Activated CD4-positive, alpha-beta T cell treated with anti-CD3 and anti-CD28 coated beads for 36 hours (primary cell): ENCODE measurements around the gene WDR90. TPM values are rescaled to one million over a fixed set of nuclear protein-coding genes. Genes with fewer than 3 reads are reported as not detected.

Source experiments
- ATAC-seq: fragments of 200-7000 bp; cut with Tn5 transposase; one replicate; pipeline ENCODE4 v1.10.0; 2021; ENCODE audit warnings: mild to moderate bottlenecking, moderate library complexity
- CTCF ChIA-PET: fragments of 350-600 bp; sonication (Branson Sonifier 250); formaldehyde crosslinking; loops from one replicate; lab custom pipeline; 2021; ENCODE audit warnings: antibody characterized with exemption; lab: Charles Lee
- POLR2A ChIA-PET: fragments of 350-600 bp; sonication (Branson Sonifier 250); formaldehyde crosslinking; loops from one replicate; lab custom pipeline; 2021; ENCODE audit warnings: antibody characterized with exemption, inconsistent platforms; lab: Charles Lee
- DNase-seq: peaks from one replicate; pipeline ENCODE4 v3.0.0-alpha.2; 2020
- H3K27ac Mint-ChIP-seq: one replicate; pipeline ENCODE4 v1.8.0; 2021; ENCODE audit warnings: mixed read lengths
- H3K27me3 Mint-ChIP-seq: one replicate; pipeline ENCODE4 v1.8.0; 2021; ENCODE audit warnings: mixed read lengths
- H3K36me3 Mint-ChIP-seq: one replicate; pipeline ENCODE4 v1.8.0; 2021; ENCODE audit warnings: low read depth, mixed read lengths
- H3K4me1 Mint-ChIP-seq: one replicate; pipeline ENCODE4 v1.8.0; 2021; ENCODE audit warnings: mixed read lengths
- H3K4me3 Mint-ChIP-seq: one replicate; pipeline ENCODE4 v1.8.0; 2021; ENCODE audit warnings: mild to moderate bottlenecking, moderate library complexity, mixed read lengths
- H3K9me3 Mint-ChIP-seq: one replicate; pipeline ENCODE4 v1.8.0; 2021; ENCODE audit warnings: low read depth, mixed read lengths
- intact Hi-C, 2 experiments: fragments of 100-400 bp; cut with DNase I in 1 of 2; cut with micrococcal nuclease in 1 of 2; formaldehyde crosslinking; loops; one replicate each; pipeline versions ENCODE4 v1.14.2 to v1.15.1; 2022 to 2024; cut with DNase I, micrococcal nuclease
- total RNA-seq, 2 experiments: library from RNA; stranded (reverse); gene quantifications; one replicate each; pipeline ENCODE4 v1.2.3, GENCODE V29; 2021

WDR90 gene
- total RNA-seq, 2 experiments from 2014 or later = 43.6 to 55.9 TPM

DNA sequence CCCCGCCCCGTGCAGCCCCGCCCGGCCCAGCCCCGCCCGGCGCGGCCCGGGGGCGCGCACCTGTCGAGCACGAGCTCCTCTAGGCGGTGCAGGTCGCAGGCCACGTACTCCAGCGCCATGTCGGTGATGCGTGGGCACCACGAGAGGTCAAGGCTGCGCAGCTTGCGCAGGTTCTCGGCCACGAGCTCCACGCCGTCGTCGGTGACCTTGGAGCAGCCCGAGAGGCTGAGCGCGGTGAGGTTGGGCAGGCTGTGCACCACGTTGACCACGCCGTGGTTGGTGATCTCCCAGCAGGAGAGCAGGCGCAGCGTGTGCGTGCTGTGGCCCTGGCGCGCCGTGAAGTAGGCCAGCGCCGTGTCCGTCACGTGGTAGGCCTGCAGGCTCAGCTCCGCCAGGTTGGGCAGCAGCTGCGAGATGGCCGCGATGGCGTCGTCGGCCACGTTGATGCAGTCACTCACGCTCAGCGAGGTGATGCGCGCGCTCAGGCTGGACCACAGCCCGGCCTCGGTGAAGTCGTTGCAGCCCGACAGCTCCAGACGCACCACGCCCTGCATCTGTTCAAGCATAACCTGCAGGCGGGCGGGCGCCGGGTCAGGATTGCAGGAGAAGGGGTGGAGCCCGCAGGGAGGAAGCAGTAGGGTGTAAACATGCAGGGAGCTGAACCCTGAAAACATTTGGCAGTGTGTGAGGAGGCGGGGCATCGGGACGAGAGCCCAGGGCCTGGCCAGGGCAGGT, 46.4 kb downstream of the WDR90 start:
- Mint-ChIP-seq H3K27me3 (no peaks in the 10 kb centered on the region), H3K4me1 (peaks cover 13% of the 10 kb centered on the region), H3K36me3 (no peaks in the 10 kb centered on the region), H3K9me3 (no peaks in the 10 kb centered on the region), H3K4me3 (peak overlapping the region; percentile 77), H3K27ac (peak overlapping the region; percentile 80)
- ChIA-PET POLR2A (interaction anchor here (0.9 kb wide), 1 partner anchor 12 kb away, joined by 3 read pairs; no protein-coding TSS in a partner anchor), CTCF (interaction anchor here (1.0 to 2.1 kb wide), 4 partner anchors 15 to 269 kb away, joined by 3 to 11 read pairs (median 5); partner anchors contain the start of gene CIAO3)
- DNase-seq (peak; percentile 89), ATAC-seq (peak; percentile 82)
- intact Hi-C loops = loop anchor here in 1 of 2 experiments (1.0 to 5.0 kb wide), 6 partner anchors 20 to 457 kb away; partner anchors contain the start of genes ANTKMT, CACNA1H, CHTF18 and METRN

DNA sequence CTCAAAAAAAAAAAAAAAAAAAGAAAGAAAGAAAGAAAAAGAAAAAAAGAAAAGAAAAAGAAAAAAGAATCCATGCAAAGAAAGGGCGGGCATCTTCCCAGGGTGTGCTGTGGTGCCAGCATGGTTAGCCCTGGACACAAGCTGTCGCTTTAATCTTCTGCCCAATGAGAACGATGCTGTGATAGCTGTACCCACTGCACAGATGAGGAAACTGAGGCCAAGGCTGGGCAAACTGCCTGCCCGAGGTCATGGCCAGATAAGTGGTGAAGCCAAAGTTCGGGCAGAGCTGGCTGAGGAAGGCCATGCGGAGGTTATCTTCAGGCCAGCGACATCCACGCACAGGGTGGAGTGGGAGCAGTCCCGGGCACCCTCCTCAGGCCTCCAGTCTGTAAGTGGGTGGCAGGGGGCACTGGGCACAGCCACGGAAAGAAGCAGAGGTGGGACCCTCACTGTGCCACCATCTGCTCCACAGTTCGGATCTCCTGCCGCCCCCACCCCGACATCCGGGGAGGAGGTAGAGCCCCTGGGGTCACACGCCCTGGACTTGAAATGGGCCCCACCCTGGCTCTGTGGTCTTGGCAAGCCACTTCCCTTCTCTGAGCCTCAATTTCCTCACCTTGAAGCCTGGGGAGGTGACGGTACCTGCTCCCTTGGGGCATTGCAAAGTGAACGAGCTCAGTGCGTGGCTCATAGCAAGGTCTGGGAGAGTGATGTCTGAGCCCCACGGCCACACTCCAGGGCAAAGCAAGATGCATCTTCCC, 49.9 kb downstream of the WDR90 start:
- no peaks in the 10 kb centered on the region for H3K36me3 Mint-ChIP-seq
- no peak overlapping the region for H3K27ac Mint-ChIP-seq
- ChIA-PET CTCF (interaction anchor here (0.9 kb wide), 1 partner anchor 26 kb away, joined by 4 read pairs; no protein-coding TSS in a partner anchor), POLR2A (no interaction called here)
- intact Hi-C loops = loop anchor here in 1 of 2 experiments (5.0 kb wide), 2 partner anchors 88 to 453 kb away; partner anchors contain the start of genes CACNA1H, CHTF18 and RPUSD1
- H3K27me3 Mint-ChIP-seq = peaks cover 13% of the 10 kb centered on the region
- no peak for ATAC-seq
- no peaks in the 10 kb centered on the region for H3K9me3 Mint-ChIP-seq
- peaks cover 10% of the 10 kb centered on the region for H3K4me1 Mint-ChIP-seq
- no peak overlapping the region for H3K4me3 Mint-ChIP-seq
- DNase-seq = no peak

DNA sequence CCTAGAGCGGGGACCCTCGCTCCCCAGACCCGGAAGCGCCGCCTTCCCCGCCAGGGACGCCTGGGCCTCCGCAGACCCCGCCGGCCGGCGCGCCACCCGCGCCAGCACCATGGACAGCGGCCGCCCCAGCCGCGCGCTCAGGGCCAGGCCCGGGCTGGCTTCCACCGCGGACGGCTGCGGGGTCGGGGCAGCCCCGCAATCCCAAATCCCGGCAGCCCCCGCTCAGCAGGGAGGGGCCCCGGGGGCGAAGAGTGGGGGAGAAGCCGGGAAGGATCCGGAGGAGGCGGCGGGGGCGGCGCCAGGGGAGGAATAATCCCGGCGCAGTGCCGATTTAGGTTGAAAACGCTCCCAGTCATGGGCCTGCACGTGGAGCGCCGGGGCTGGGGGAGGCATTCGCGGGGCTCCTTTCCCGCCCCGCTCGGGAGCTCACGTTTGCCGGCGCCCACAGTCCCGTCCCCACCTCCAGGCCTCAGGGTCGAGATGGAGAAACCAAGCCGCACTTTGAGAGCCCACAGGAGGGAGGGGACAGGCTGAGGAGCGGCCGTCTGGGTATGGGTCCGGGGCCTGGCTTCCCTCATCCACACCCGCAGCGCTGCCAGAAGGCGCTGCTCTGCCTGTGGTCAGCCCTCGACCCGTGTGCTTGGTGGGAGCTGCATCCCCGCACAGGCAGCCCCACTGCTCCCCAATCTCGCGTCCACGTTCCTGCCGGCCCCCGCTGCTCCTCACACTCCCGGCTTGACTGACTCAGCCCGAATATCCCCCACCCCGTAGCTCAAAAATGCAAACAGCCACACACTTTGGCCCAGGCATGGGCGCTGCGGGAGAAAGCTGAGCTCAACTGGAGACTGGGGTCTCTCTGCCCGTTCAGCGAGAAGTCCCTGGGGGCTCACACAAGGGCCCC, 51.8 kb downstream of the WDR90 start:
- H3K9me3 Mint-ChIP-seq = no peaks in the 10 kb centered on the region
- H3K4me3 Mint-ChIP-seq = no peak overlapping the region
- peak; percentile 60 for DNase-seq
- ChIA-PET CTCF (interaction anchor here (1.0 to 2.7 kb wide), 2 partner anchors 12 to 19 kb away, joined by 3 to 11 read pairs; no protein-coding TSS in a partner anchor), POLR2A (no interaction called here)
- ATAC-seq = peak; percentile 51
- H3K27me3 Mint-ChIP-seq = peaks cover 14% of the 10 kb centered on the region
- H3K36me3 Mint-ChIP-seq = no peaks in the 10 kb centered on the region
- intact Hi-C loops = no loop called here
- H3K27ac Mint-ChIP-seq = no peak overlapping the region
- peaks cover 2% of the 10 kb centered on the region for H3K4me1 Mint-ChIP-seq

DNA sequence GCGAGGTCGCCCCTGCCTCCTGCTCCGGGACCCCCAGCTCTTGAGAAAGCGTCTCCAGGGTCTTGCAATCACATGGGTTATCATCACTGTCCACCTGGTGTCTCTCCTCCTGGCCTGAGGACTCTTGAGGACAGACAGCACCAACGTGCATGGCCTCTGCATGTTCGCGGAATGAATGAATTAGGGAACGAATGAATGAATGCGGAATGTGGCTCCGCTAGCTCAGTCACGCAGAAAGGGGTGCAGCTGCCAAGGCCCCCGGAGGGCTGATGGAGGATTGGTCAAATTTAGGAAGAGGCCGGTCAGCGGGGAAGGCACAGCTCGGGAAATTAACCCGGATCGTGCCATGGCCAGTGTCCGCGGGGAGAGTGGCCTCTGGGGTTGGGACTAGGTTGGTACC, 53.2 kb downstream of the WDR90 start:
- POLR2A ChIA-PET = no interaction called here
- no peak overlapping the region for H3K27ac Mint-ChIP-seq
- DNase-seq = no peak
- no peak overlapping the region for H3K4me3 Mint-ChIP-seq
- CTCF ChIA-PET = interaction anchor here (0.5 to 2.7 kb wide), 3 partner anchors 10 to 67 kb away, joined by 3 to 11 read pairs (median 7); no protein-coding TSS in a partner anchor
- peaks cover 27% of the 10 kb centered on the region for H3K27me3 Mint-ChIP-seq
- no peaks in the 10 kb centered on the region for H3K9me3 Mint-ChIP-seq
- no peak for ATAC-seq
- no peaks in the 10 kb centered on the region for H3K4me1 Mint-ChIP-seq
- intact Hi-C loops = no loop called here
- no peaks in the 10 kb centered on the region for H3K36me3 Mint-ChIP-seq

DNA sequence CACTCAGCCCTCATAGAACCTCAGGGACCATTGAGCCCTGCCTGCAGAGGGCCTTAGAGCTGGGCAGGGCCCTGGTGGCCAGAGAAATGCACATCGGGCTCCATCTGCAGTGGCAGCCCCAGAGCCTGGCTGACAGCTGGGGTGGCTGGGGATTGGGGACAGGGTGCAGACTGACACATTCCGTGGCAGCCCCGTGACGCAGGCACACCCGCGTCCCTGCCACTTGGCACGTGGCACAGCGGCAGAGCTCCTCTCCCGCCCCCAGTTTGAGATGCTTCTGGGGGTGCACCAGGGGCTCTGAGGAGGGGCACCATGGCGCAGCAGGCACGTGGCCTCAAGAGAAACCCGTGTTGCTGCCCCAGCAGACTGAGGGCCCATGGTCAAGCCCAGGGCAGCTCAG, 54.2 kb downstream of the WDR90 start:
- peaks cover 35% of the 10 kb centered on the region for H3K27me3 Mint-ChIP-seq
- ATAC-seq (no peak), DNase-seq (no peak)
- H3K9me3 Mint-ChIP-seq = no peaks in the 10 kb centered on the region
- no peak overlapping the region for H3K4me3 Mint-ChIP-seq
- H3K27ac Mint-ChIP-seq = no peak overlapping the region
- H3K4me1 Mint-ChIP-seq = no peaks in the 10 kb centered on the region
- POLR2A ChIA-PET = no interaction called here
- CTCF ChIA-PET = interaction anchor here (1.2 to 2.7 kb wide), 3 partner anchors 9 to 12 kb away, joined by 3 to 11 read pairs (median 4); partner anchors contain the start of gene METRN
- intact Hi-C loops = no loop called here
- no peaks in the 10 kb centered on the region for H3K36me3 Mint-ChIP-seq

DNA sequence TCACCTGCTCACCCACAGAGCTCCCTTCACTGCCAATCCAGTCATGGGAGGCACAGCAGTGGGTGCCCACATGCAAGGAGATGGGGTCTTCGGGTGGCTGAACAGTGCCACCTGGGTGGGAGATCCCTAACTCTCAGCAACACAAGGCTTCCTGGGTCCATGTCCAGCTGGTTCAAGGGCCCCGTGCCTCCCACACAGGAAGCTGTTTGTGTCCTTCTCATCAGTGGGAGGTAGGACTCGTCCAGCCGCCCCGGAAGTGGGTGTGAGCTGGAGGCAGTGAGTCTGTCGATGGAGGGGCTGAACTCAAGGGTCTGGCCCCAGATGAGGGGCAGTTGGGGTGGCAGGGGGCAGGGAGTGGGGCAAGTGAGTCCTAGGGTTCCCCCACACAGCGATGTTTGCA, 54.9 kb downstream of the WDR90 start:
- Mint-ChIP-seq H3K4me3 (no peak overlapping the region), H3K36me3 (no peaks in the 10 kb centered on the region), H3K9me3 (no peaks in the 10 kb centered on the region), H3K27me3 (peaks cover 39% of the 10 kb centered on the region), H3K27ac (no peak overlapping the region), H3K4me1 (no peaks in the 10 kb centered on the region)
- ChIA-PET CTCF (interaction anchor here (0.7 to 1.4 kb wide), 3 partner anchors 8 to 16 kb away, joined by 3 to 4 read pairs (median 3); partner anchors contain the start of gene METRN), POLR2A (no interaction called here)
- DNase-seq = no peak
- intact Hi-C loops = no loop called here
- no peak for ATAC-seq

DNA sequence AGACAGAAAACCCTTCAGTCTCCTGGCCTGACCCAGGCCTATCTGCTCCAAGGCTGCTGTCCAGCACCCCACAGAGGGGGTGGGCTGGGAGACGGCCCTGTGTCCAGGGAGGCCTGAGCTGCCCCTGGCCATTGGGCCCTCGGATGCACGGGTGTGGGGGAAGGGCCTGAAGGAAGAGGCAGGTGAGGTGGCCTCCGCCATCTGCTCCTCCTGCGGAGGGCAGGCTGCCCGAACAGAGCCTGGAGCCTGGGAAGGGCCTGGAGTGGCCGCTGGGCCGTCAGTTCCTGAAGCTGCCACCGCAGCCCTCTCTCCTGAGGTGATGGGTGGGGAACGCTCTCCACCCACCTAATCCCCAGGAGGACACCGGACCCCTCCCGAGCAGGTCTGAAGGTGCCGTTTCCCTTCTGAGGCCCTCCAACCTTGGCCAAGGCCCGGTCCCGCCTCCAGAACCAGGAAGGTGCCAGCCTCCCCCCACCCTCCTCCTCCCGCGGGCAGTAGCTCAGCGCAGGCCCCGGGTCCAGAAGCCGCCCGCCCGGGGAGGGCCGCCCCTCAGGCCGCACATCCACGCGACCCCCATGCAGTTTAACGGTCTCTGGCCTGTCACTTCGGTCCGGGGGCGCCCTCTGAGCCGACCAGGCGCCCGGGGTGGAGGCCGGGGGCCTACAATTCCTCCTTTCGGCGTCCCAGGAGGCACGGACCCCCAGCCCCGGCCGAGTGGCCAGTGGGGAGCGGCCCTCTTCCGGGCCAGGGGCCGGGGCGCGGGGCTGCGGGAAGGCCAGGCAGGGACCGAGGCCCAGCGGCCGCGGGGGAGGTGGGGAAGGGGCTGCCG, 55.6 kb downstream of the WDR90 start:
- intact Hi-C loops = no loop called here
- no peaks in the 10 kb centered on the region for H3K4me1 Mint-ChIP-seq
- POLR2A ChIA-PET = no interaction called here

DNA sequence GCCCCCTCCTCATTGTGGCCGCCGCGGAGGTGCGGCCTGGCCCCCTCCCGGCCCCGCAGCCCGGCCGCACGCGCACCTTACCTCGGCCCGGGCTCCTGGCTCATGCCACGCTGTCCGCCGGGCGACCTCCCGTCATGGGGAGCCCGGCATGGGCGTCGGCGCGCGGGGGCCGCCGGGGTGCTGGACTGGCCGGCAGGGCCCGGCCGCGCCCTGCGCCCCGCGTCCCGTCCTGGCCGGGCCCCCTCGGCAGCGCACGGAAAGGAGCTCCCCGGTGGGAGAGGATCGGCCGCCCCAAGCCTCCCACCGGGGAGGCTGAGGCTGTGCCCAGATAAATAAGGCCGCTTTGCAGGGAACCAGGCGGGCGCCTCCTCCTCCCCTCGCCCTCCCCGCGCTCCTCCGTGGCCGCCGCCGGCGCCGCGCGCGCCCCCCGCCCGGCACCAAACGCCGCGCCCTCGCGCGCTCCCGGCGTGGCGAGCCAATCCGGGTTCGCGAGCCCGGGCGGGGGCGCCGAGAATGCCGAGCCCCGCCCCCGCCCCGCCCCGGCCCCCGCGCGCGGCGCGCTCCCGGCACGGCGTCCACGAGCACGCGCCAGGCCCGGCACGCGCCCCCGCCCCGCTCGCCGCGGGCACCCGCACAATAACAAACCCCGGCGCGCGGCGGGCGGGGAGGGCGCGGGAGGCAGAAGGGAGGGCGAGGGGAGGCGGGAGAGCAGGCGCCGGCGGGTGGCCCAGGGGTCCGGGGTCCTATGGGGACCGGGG, 56.4 kb downstream of the WDR90 start, which contains the start of gene FBXL16:
Gene FBXL16, minus strand, starts transcription at position 371 of the 758 bp plus-strand sequence. CDS start 8,396 bp downstream, outside the sequence.
- no peak within 1 kb of the TSS for H3K27ac Mint-ChIP-seq
- no peak for ATAC-seq
- no peak within 1 kb of the TSS for H3K4me3 Mint-ChIP-seq
- CTCF ChIA-PET = no interaction called here
- intact Hi-C loops = no loop called here
- POLR2A ChIA-PET = no interaction called here
- no peaks in the 10 kb centered on the region for H3K36me3 Mint-ChIP-seq
- peaks cover 47% of the 10 kb centered on the region for H3K27me3 Mint-ChIP-seq
- DNase-seq = peak; percentile 35
- no peaks in the 10 kb centered on the region for H3K4me1 Mint-ChIP-seq
- no peaks in the 10 kb centered on the region for H3K9me3 Mint-ChIP-seq

More for the DNA sequence above, 55.6 kb downstream of the WDR90 start:
- Mint-ChIP-seq H3K4me3 (no peak overlapping the region), H3K27me3 (peaks cover 46% of the 10 kb centered on the region), H3K9me3 (no peaks in the 10 kb centered on the region), H3K36me3 (no peaks in the 10 kb centered on the region), H3K27ac (no peak overlapping the region)
- CTCF ChIA-PET = interaction anchor here (0.7 to 1.4 kb wide), 2 partner anchors 8 to 17 kb away, joined by 3 to 4 read pairs; no protein-coding TSS in a partner anchor
- DNase-seq (no peak), ATAC-seq (no peak)

DNA sequence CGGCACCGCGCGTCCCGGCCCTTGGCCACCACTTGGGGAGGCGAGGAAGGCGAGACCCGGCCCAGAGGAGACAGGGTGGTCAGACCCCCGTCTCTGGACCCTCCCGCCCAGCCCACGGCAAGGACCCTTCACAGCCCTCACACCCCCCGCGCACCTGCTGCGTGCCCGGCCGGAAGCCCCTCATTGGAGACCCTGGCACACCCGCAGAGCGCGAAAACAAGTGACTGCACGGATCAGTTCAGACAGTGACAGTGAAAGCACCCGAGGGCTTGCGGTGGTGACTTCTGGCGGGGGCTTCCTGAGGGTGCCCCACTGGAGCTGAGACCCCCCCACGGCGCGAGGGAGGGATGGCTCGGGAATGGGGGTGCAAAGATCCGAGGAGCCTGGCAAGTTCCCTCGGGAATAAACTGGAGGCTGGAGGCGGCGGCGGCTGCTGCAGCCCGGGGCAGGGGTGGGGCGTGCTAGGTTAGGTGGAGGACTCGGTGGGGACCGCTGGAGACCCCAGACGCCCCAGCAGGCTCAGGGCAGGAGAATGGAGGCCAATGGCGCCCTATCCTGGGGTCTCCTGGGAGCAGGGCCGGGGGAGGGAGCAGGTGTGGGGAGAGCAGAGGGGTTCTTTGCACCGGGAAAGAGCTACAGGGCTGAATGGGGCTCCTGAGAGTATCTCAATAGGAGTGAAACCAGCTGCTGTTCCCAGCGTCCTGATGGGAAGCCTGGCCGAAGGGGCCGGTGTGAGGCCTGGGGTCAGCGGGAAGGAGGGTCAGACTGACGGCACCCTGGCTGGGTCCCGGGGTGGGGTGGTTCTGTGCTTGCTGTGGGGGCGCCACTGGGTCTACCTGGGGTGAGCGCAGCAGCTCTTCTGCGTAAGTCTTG, 57.3 kb downstream of the WDR90 start:
- POLR2A ChIA-PET = no interaction called here

More for the DNA sequence above, 57.3 kb downstream of the WDR90 start:
- no peak for ATAC-seq
- no peak for DNase-seq
- Mint-ChIP-seq H3K4me3 (no peak overlapping the region), H3K27ac (no peak overlapping the region), H3K4me1 (no peaks in the 10 kb centered on the region), H3K9me3 (no peaks in the 10 kb centered on the region), H3K36me3 (no peaks in the 10 kb centered on the region), H3K27me3 (peaks cover 47% of the 10 kb centered on the region)
- intact Hi-C loops = no loop called here
- CTCF ChIA-PET = interaction anchor here (0.7 to 1.3 kb wide), 5 partner anchors 13 to 366 kb away, joined by 3 to 5 read pairs (median 3); partner anchors contain the start of gene CHTF18
